Naive thymus-derived CD4-positive, alpha-beta T cell (primary cell): ENCODE measurements around the gene CACNB4. TPM values are rescaled to one million over a fixed set of nuclear protein-coding genes. Genes with fewer than 3 reads are reported as not detected.
A peak's percentile ranks its signal among the peaks of the same experiment; 100 is the strongest.
"Not testable (repeated sequence)": the region's sequence is repeated elsewhere in the genome, so short reads cannot be mapped to it uniquely, and the experiment has no call there.

ENCODE experiments used
- ATAC-seq: fragments of 150-1000 bp; cut with Tn5 transposase; 2 replicates; pipeline ENCODE4 v1.10.0; 2021; ENCODE audit warnings: mild to moderate bottlenecking, moderate library complexity
- CTCF ChIA-PET: fragments of 350-600 bp; sonication (Branson Sonifier 250); formaldehyde crosslinking; loops from one replicate; lab custom pipeline; 2021; ENCODE audit warnings: antibody characterized with exemption; lab: Charles Lee
- POLR2A ChIA-PET: fragments of 350-600 bp; sonication (Branson Sonifier 250); formaldehyde crosslinking; loops from one replicate; lab custom pipeline; 2021; ENCODE audit warnings: antibody characterized with exemption, inconsistent platforms; lab: Charles Lee
- DNase-seq, 9 donors: peaks; one replicate each; pipeline versions ENCODE4 v3.0.0 to v3.0.0-alpha.2; 2020 to 2022; ENCODE audit warnings: mixed read lengths in 1 of 9
- H3K27ac ChIP-seq: one replicate; pipeline ENCODE4 v1.7.0; 2013; ENCODE audit warnings: mild to moderate bottlenecking, low read depth, low read length, moderate library complexity
- H3K27me3 ChIP-seq, 2 donors: one replicate each; pipeline ENCODE4 v1.7.0; 2013; ENCODE audit warnings: low read length in 2 of 2, mild to moderate bottlenecking in 2 of 2, moderate library complexity in 2 of 2; ENCODE audit not compliant: control insufficient read depth in 2 of 2, insufficient read depth in 2 of 2
- H3K36me3 ChIP-seq, 3 experiments: 1 replicate in 2 of 3; 2 replicates in 1 of 3; pipeline ENCODE4 v1.7.0; 2013; ENCODE audit warnings: low read length in 3 of 3, mild to moderate bottlenecking in 3 of 3, moderate library complexity in 1 of 3; ENCODE audit not compliant: insufficient read depth in 3 of 3, control insufficient read depth in 2 of 3
- H3K4me1 ChIP-seq, 2 donors: one replicate each; pipeline ENCODE4 v1.7.0; 2013; ENCODE audit warnings: low read length in 2 of 2, mild to moderate bottlenecking in 2 of 2, moderate library complexity in 1 of 2; ENCODE audit not compliant: control insufficient read depth in 2 of 2, insufficient read depth in 2 of 2
- H3K4me3 ChIP-seq: 2 replicates; pipeline ENCODE4 v1.7.0; 2013; ENCODE audit warnings: mild to moderate bottlenecking, low read length
- H3K9me3 ChIP-seq, 3 experiments: 1 replicate in 2 of 3; 2 replicates in 1 of 3; pipeline ENCODE4 v1.7.0; 2013; ENCODE audit warnings: low read length in 3 of 3; ENCODE audit not compliant: control insufficient read depth in 2 of 3
- H3K27ac Mint-ChIP-seq, 9 donors: one replicate each; pipeline ENCODE4 v1.8.0; 2020 to 2022; ENCODE audit warnings: mixed read lengths in 9 of 9, mild to moderate bottlenecking in 8 of 9, moderate library complexity in 5 of 9, inconsistent platforms in 2 of 9
- H3K27me3 Mint-ChIP-seq, 5 donors: one replicate each; pipeline ENCODE4 v1.8.0; 2021 to 2022; ENCODE audit warnings: mixed read lengths in 5 of 5, mild to moderate bottlenecking in 1 of 5
- H3K36me3 Mint-ChIP-seq, 5 donors: one replicate each; pipeline ENCODE4 v1.8.0; 2020 to 2022; ENCODE audit warnings: mixed read lengths in 5 of 5, mild to moderate bottlenecking in 3 of 5, inconsistent platforms in 1 of 5
- H3K4me1 Mint-ChIP-seq, 7 donors: one replicate each; pipeline ENCODE4 v1.8.0; 2020 to 2022; ENCODE audit warnings: mixed read lengths in 7 of 7, mild to moderate bottlenecking in 3 of 7, inconsistent platforms in 1 of 7
- H3K4me3 Mint-ChIP-seq, 10 donors: one replicate each; pipeline ENCODE4 v1.8.0; 2020 to 2022; ENCODE audit warnings: mild to moderate bottlenecking in 10 of 10, mixed read lengths in 10 of 10, moderate library complexity in 6 of 10, inconsistent platforms in 2 of 10
- H3K9me3 Mint-ChIP-seq, 11 donors: one replicate each; pipeline ENCODE4 v1.8.0; 2020 to 2022; ENCODE audit warnings: mixed read lengths in 11 of 11, mild to moderate bottlenecking in 4 of 11, inconsistent platforms in 1 of 11, moderate library complexity in 1 of 11
- intact Hi-C, 2 donors: fragments of 100-400 bp; cut with micrococcal nuclease; formaldehyde crosslinking; loops; one replicate each; pipeline ENCODE4 v1.15.1; 2023
- polyA plus RNA-seq, 2 donors: library from polyadenylated mRNA; unstranded; fragments of 300-500 nt; fragmentation: Illumina TruSeq; gene quantifications; one replicate each; pipeline ENCODE4 v1.2.3, GENCODE V29; 2021
- total RNA-seq, 6 experiments: library from RNA in 5 of 6; stranded (reverse) in 5 of 6; gene quantifications; 1 replicate in 5 of 6; 2 replicates in 1 of 6; pipeline ENCODE4 v1.2.3 and lab custom pipeline; 2021 to 2026

The CACNB4 gene
- total and polyA plus RNA-seq, 7 experiments from 2014 or later: 0.16 to 2.5 (median 0.42) TPM; not detected in 2

DNA sequence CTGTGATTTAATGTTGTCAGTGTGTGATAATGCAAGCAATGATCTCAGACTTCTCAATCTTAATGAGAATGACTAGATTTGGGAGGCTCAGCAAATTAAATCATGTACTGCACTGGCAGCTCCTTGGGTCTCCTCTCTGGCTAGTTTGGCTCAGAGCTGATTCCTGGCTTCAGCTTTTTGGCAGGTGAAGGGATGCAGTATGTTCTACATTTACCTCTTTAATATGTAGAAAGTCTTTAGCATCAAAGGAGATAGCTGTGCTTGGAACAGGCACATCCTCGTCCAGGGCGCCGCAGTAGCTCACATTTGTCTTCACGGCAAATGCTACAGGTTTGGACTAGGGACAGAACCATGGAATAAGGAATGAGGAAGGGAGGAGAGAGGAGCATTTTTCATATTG, 218.3 kb downstream of the CACNB4 start:
- H3K4me3 ChIP-seq: no peak overlapping the region
- H3K4me1 Mint-ChIP-seq: peaks cover 0 to 4% (median 0%) of the 10 kb centered on the region in 7 donors
- H3K36me3 ChIP-seq: no peaks in the 10 kb centered on the region
- H3K4me1 ChIP-seq: no peaks in the 10 kb centered on the region
- no peaks in the 10 kb centered on the region for H3K27me3 ChIP-seq
- H3K27me3 Mint-ChIP-seq: no peaks in the 10 kb centered on the region
- no peak overlapping the region for H3K4me3 Mint-ChIP-seq
- no peaks in the 10 kb centered on the region for H3K9me3 ChIP-seq
- no peak overlapping the region for H3K27ac Mint-ChIP-seq
- no peak for ATAC-seq
- H3K36me3 Mint-ChIP-seq: no peaks in the 10 kb centered on the region
- H3K27ac ChIP-seq: no peak overlapping the region
- no peak for DNase-seq
- H3K9me3 Mint-ChIP-seq: no peaks in the 10 kb centered on the region
- ChIA-PET CTCF (no interaction called here), POLR2A (interaction anchor here (0.5 kb wide), 1 partner anchor 1848 kb away, joined by 3 read pairs; no protein-coding TSS in a partner anchor)
- intact Hi-C loops: no loop called here

DNA sequence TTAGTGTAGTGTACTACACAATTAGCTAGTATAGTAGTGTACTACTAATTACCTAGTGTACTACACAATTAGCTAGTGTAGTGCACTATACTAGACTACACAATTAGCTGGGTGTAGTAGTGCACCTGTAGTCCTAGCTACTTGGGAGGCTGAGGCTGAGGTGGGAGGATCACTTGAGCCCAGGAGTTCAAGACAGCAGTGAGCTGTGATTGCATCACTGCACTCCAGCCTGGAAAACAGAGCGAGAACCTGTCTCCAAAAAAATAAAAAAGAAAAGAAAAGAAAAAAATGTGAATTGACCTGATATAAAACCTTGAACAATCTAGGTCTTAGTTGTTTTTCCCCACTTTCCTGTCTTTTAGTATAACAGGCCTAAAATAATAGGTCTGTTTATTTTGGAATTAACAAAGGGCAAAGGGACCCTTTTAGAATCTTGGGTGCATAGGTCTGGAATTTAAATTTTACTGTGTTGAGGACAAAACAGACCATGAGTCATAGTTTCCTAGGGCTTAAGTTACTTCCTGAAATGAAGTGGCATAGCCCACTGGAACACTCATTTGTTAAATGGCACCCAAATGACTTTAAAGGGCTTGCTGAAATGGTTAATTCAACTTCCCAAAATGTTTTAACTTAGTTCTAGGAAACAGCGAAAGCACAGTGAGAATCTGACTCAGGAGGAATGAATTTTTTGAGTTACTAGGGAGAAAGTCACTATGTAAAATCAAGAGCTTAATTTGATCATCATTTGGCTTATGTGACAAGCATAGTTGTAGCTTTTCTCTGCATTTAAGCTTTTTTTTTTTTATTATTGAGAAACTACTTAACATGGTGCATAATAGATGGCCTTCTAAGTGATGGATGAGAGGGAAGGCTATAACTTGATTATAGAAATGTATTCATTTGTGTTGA, 219.9 kb downstream of the CACNB4 start:
- DNase-seq (no peak), ATAC-seq (peak; percentile 48)
- no peak overlapping the region for H3K27ac ChIP-seq
- Mint-ChIP-seq H3K27me3 (no peaks in the 10 kb centered on the region), H3K27ac (no peak overlapping the region), H3K9me3 (peaks cover 0 to 6% (median 0%) of the 10 kb centered on the region in 11 donors), H3K36me3 (no peaks in the 10 kb centered on the region), H3K4me3 (no peak overlapping the region), H3K4me1 (peaks cover 0 to 4% (median 0%) of the 10 kb centered on the region in 7 donors)
- no peaks in the 10 kb centered on the region for H3K27me3 ChIP-seq
- H3K9me3 ChIP-seq: no peaks in the 10 kb centered on the region
- H3K36me3 ChIP-seq: no peaks in the 10 kb centered on the region
- POLR2A ChIA-PET: no interaction called here
- H3K4me3 ChIP-seq: no peak overlapping the region
- CTCF ChIA-PET: interaction anchor here (0.6 kb wide), 1 partner anchor 159 kb away, joined by 3 read pairs; no protein-coding TSS in a partner anchor
- H3K4me1 ChIP-seq: no peaks in the 10 kb centered on the region
- intact Hi-C loops: no loop called here

DNA sequence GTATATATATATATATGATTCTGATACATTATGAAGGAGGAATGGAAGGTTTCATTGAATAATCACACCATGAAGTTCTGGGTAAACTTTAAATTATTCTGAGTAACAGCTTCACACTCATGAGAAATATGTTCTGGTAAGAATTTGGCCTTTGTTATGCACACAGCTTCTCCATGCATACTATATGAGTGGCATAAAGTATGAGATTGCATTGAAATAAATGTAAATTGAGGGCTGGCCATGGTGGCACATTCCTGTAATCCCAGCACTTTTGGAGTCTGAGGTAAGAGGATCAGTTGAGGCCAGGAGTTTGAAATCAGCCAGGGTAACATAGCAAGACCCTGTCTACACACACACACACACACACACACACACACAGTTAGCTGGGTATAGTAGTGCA, 220.6 kb downstream of the CACNB4 start:
- H3K9me3 ChIP-seq: no peaks in the 10 kb centered on the region
- H3K4me1 ChIP-seq: no peaks in the 10 kb centered on the region
- ChIA-PET POLR2A (no interaction called here), CTCF (interaction anchor here (0.8 kb wide), 1 partner anchor 956 kb away, joined by 4 read pairs; no protein-coding TSS in a partner anchor)
- intact Hi-C loops: no loop called here
- H3K27ac Mint-ChIP-seq: no peak overlapping the region
- peaks cover 0 to 3% (median 0%) of the 10 kb centered on the region in 5 donors for H3K27me3 Mint-ChIP-seq
- peaks cover 0 to 4% (median 0%) of the 10 kb centered on the region in 7 donors for H3K4me1 Mint-ChIP-seq
- DNase-seq (no peak), ATAC-seq (no peak)
- no peaks in the 10 kb centered on the region for H3K36me3 ChIP-seq
- no peak overlapping the region for H3K4me3 Mint-ChIP-seq
- H3K4me3 ChIP-seq: no peak overlapping the region
- no peaks in the 10 kb centered on the region for H3K27me3 ChIP-seq
- no peak overlapping the region for H3K27ac ChIP-seq
- H3K9me3 Mint-ChIP-seq: peaks cover 0 to 6% (median 0%) of the 10 kb centered on the region in 11 donors
- H3K36me3 Mint-ChIP-seq: no peaks in the 10 kb centered on the region

DNA sequence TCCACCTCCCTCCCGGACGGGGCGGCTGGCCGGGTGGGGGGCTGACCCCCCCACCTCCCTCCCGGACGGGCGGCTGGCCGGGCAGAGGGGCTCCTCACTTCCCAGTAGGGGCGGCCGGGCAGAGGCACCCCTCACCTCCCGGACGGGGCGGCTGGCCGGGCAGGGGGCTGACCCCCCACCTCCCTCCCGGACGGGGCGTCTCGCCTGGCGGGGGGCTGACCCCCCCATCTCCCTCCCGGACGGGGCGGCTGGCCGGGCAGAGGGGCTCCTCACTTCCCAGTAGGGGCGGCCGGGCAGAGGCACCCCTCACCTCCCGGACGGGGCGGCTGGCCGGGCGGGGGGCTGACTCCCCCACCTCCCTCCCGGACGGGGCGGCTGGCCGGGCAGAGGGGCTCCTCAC, 223.2 kb downstream of the CACNB4 start:
- CTCF ChIA-PET, H3K36me3 Mint-ChIP-seq, H3K27me3 Mint-ChIP-seq, H3K27me3 ChIP-seq, H3K27ac ChIP-seq, DNase-seq, H3K9me3 ChIP-seq, H3K9me3 Mint-ChIP-seq, H3K27ac Mint-ChIP-seq, POLR2A ChIA-PET, H3K4me1 ChIP-seq, intact Hi-C loops, H3K4me3 ChIP-seq, ATAC-seq, H3K4me1 Mint-ChIP-seq, H3K4me3 Mint-ChIP-seq, H3K36me3 ChIP-seq: not testable (repeated sequence)

DNA sequence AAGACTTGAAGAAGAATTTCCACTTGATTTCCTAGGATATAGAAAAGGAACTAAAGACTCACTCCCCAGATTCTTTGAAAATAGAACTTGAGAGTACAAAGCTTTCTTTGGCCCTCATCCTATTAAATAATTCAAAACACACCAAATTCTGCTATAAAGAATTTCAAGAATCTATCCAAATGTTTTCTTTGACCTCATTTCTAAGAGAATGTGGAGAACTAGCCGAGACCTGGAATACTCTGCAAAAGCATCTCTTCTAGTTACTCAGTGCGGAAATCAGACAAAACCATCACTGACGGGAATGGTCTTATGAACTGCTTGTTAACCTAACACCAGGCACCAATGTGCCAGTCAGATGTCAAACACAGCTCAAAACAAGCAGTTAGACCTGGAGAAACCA, 226.4 kb downstream of the CACNB4 start:
- Mint-ChIP-seq H3K27ac (no peak overlapping the region), H3K27me3 (peaks cover 3 to 7% (median 5%) of the 10 kb centered on the region in 5 donors), H3K4me1 (no peaks in the 10 kb centered on the region), H3K4me3 (no peak overlapping the region), H3K36me3 (no peaks in the 10 kb centered on the region), H3K9me3 (peaks cover 0 to 6% (median 0%) of the 10 kb centered on the region in 11 donors)
- POLR2A ChIA-PET: no interaction called here
- Histone ChIP-seq H3K4me3 (no peak overlapping the region), H3K4me1 (no peaks in the 10 kb centered on the region), H3K27ac (no peak overlapping the region), H3K36me3 (no peaks in the 10 kb centered on the region), H3K9me3 (no peaks in the 10 kb centered on the region), H3K27me3 (no peaks in the 10 kb centered on the region)
- CTCF ChIA-PET: no interaction called here
- intact Hi-C loops: no loop called here
- DNase-seq (no peak), ATAC-seq (no peak)

DNA sequence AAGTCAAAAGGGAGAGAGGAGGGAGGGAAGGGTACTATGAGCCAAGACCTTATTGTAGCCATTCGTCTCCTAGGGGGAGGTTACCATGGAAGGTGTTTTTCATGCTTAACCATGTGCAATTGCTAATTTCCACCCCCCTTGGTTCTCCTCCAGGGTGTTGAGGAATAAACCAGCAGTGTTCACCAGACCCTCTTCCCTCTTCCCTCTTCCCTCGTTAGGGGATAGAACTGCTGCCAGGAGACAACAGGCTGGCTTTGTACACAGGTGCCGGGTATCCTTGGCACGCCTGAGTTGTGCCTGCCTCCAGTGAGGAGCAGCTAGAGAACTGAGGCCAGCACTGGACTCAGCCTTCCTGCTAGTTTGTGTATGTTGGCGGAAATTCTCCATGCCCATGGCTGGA, 229.6 kb downstream of the CACNB4 start:
- POLR2A ChIA-PET: no interaction called here
- Mint-ChIP-seq H3K4me3 (no peak overlapping the region), H3K9me3 (no peaks in the 10 kb centered on the region), H3K27ac (no peak overlapping the region), H3K27me3 (peaks cover 5 to 15% (median 7%) of the 10 kb centered on the region in 5 donors), H3K36me3 (no peaks in the 10 kb centered on the region), H3K4me1 (no peaks in the 10 kb centered on the region)
- DNase-seq (no peak), ATAC-seq (no peak)
- Histone ChIP-seq H3K9me3 (no peaks in the 10 kb centered on the region), H3K27me3 (no peaks in the 10 kb centered on the region), H3K27ac (no peak overlapping the region), H3K4me3 (no peak overlapping the region), H3K36me3 (no peaks in the 10 kb centered on the region), H3K4me1 (no peaks in the 10 kb centered on the region)
- intact Hi-C loops: no loop called here
- CTCF ChIA-PET: no interaction called here
